AG04450 (cell line): ENCODE data around the gene UAP1L1. TPM values are rescaled to one million over a fixed set of nuclear protein-coding genes. Genes with fewer than 3 reads are reported as not detected.

ENCODE experiments used
- CTCF ChIA-PET: fragments of 300-600, 350-600 bp; formaldehyde crosslinking; extraction: SDS; loops from one replicate; lab custom pipeline; 2022; ENCODE audit warnings: antibody characterized with exemption, inconsistent platforms; lab: Charles Lee
- POLR2A ChIA-PET: fragments of 350-600 bp; formaldehyde crosslinking; extraction: SDS; loops from one replicate; lab custom pipeline; 2021; ENCODE audit warnings: antibody characterized with exemption, inconsistent platforms; lab: Yijun Ruan, JAX
- DNase-seq: peaks from one replicate; pipeline ENCODE4 v3.0.0-alpha.2; 2011; ENCODE audit warnings: low read depth, low spot score
- H3K27ac ChIP-seq: one replicate; pipeline ENCODE4 v1.5.1; 2012; ENCODE audit warnings: low read depth, low read length, control low read depth
- H3K27me3 ChIP-seq: one replicate; pipeline ENCODE4 v1.6.0; 2012; ENCODE audit warnings: low read length; ENCODE audit not compliant: control insufficient read depth, insufficient read depth
- H3K4me3 ChIP-seq: 2 replicates; pipeline ENCODE4 v1.5.1; 2011; ENCODE audit warnings: mild to moderate bottlenecking, low read depth, low read length, control low read depth
- H3K9me3 ChIP-seq: 2 replicates; pipeline ENCODE4 v1.5.1; 2012; ENCODE audit warnings: low read length; ENCODE audit not compliant: control insufficient read depth, insufficient read depth
- polyA minus RNA-seq: library from RNA; depleted of rRNA, polyadenylated mRNA; stranded (reverse); fragments of >200 nt; gene quantifications from 2 replicates; pipeline ENCODE4 v1.2.3, GENCODE V29; 2011; rRNA and poly(A)+ RNA removed
- polyA plus RNA-seq: library from polyadenylated mRNA; depleted of rRNA; stranded (reverse); fragments of >200 nt; gene quantifications from 2 replicates; pipeline ENCODE4 v1.2.3, GENCODE V29; 2011; rRNA removed
- TF ChIP-seq, protein P1 (sequence below): IDR thresholded peaks from 2 replicates; pipeline ENCODE4 v1.5.1; 2011; ENCODE audit warnings: low read depth, low read length, control low read depth, inconsistent platforms

Gene UAP1L1
- polyA plus RNA-seq (5.1 and 6.3 TPM in 2 replicates), polyA minus RNA-seq (4.1 and 4.2 TPM in 2 replicates)

GRCh38 chr9:137077010-137077747 lies at the start of gene UAP1L1:
Gene UAP1L1, plus strand, starts transcription at chr9:137077517. Its CDS starts 16 bp downstream, at chr9:137077533.
- DNase-seq, result no peak
- Histone ChIP-seq H3K27me3 (no peaks in the 10 kb centered on the region), H3K9me3 (no peaks in the 10 kb centered on the region; the same call in 1 of the 2 replicates), H3K4me3 (peak within 1 kb of the TSS; percentile 73), H3K27ac (no peak within 1 kb of the TSS)
- ChIA-PET CTCF (interaction anchor here (1.0 kb wide), 1 partner anchor 9 kb away, joined by 3 read pairs; no protein-coding TSS in a partner anchor), POLR2A (interaction anchor here (0.8 kb wide), 1 partner anchor 10 kb away, joined by 3 read pairs; the partner anchor contains the start of gene MAN1B1)
- TF ChIP-seq, protein P1, sequence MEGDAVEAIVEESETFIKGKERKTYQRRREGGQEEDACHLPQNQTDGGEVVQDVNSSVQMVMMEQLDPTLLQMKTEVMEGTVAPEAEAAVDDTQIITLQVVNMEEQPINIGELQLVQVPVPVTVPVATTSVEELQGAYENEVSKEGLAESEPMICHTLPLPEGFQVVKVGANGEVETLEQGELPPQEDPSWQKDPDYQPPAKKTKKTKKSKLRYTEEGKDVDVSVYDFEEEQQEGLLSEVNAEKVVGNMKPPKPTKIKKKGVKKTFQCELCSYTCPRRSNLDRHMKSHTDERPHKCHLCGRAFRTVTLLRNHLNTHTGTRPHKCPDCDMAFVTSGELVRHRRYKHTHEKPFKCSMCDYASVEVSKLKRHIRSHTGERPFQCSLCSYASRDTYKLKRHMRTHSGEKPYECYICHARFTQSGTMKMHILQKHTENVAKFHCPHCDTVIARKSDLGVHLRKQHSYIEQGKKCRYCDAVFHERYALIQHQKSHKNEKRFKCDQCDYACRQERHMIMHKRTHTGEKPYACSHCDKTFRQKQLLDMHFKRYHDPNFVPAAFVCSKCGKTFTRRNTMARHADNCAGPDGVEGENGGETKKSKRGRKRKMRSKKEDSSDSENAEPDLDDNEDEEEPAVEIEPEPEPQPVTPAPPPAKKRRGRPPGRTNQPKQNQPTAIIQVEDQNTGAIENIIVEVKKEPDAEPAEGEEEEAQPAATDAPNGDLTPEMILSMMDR, result no peak

- TF ChIP-seq, protein P1, result peak; percentile 29; the same call in 1 of the 2 replicates
- ChIA-PET POLR2A (interaction anchor here (1.4 kb wide), 1 partner anchor 85 kb away, joined by 3 read pairs; no protein-coding TSS in a partner anchor), CTCF (interaction anchor here (0.6 to 2.2 kb wide), 27 partner anchors 8 to 241 kb away, joined by 3 to 15 read pairs (median 6); partner anchors contain the start of genes C8G, CLIC3, FBXW5 and PAXX)
- DNase-seq, result no peak
- H3K27ac ChIP-seq, result no peak overlapping the region
- no peaks in the 10 kb centered on the region; the same call in 1 of the 2 replicates for H3K9me3 ChIP-seq
- no peaks in the 10 kb centered on the region for H3K27me3 ChIP-seq
- H3K4me3 ChIP-seq, result peak overlapping the region; percentile 59
Observed at GRCh38 chr9:137028263-137029057, 48.9 kb upstream of the UAP1L1 start.

- no peak overlapping the region for H3K27ac ChIP-seq
- H3K27me3 ChIP-seq, result no peaks in the 10 kb centered on the region
- no peaks in the 10 kb centered on the region; the same call in 1 of the 2 replicates for H3K9me3 ChIP-seq
- TF ChIP-seq, protein P1, result peak; percentile 88
- no peak overlapping the region; the same call in 1 of the 2 replicates for H3K4me3 ChIP-seq
- ChIA-PET POLR2A (interaction anchor here (1.4 kb wide), 1 partner anchor 86 kb away, joined by 3 read pairs; no protein-coding TSS in a partner anchor), CTCF (interaction anchor here (0.6 to 2.2 kb wide), 34 partner anchors 8 to 242 kb away, joined by 3 to 15 read pairs (median 6); partner anchors contain the start of genes AJM1, C8G, CLIC3 and FBXW5)
- no peak for DNase-seq
Observed at GRCh38 chr9:137029058-137029936, 48.0 kb upstream of the UAP1L1 start.

GRCh38 chr9:137030006-137030405 lies 47.3 kb upstream of the UAP1L1 start:
- H3K4me3 ChIP-seq, result no peak overlapping the region
- H3K27ac ChIP-seq, result no peak overlapping the region
- no peaks in the 10 kb centered on the region; the same call in 1 of the 2 replicates for H3K9me3 ChIP-seq
- CTCF ChIA-PET, result interaction anchor here (0.5 to 2.2 kb wide), 32 partner anchors 9 to 243 kb away, joined by 3 to 15 read pairs (median 6); partner anchors contain the start of genes AJM1, C8G, CLIC3 and FBXW5
- no peaks in the 10 kb centered on the region for H3K27me3 ChIP-seq
- TF ChIP-seq, protein P1, result no peak
- DNase-seq, result no peak
- POLR2A ChIA-PET, result interaction anchor here (1.4 kb wide), 1 partner anchor 86 kb away, joined by 3 read pairs; no protein-coding TSS in a partner anchor
